Uterus (tissue), 4 donors: Measurements from ENCODE around the gene WDFY2. TPM values are rescaled to one million over a fixed set of nuclear protein-coding genes. Genes with fewer than 3 reads are reported as not detected.
A peak's percentile ranks its signal among the peaks of the same experiment; 100 is the strongest.

Experiments used
- DNase-seq, 2 donors: peaks; one replicate each; pipeline ENCODE4 v3.0.0-alpha.2; 2019 to 2020
- H3K27ac ChIP-seq, 2 donors: fragments of 200-600 bp; sonication (generic); 1 replicate in 1 of 2; 2 replicates in 1 of 2; pipeline ENCODE4 v1.5.1; 2016 to 2018
- H3K27me3 ChIP-seq, 2 donors: fragments of 200-600 bp; sonication (generic); one replicate each; pipeline ENCODE4 v1.5.1; 2018 to 2019; ENCODE audit warnings: control low read depth in 1 of 2
- H3K36me3 ChIP-seq, 2 donors: fragments of 200-600 bp; sonication (generic); one replicate each; pipeline ENCODE4 v1.5.1; 2019; ENCODE audit warnings: control low read depth in 1 of 2
- H3K4me1 ChIP-seq, 2 donors: fragments of 200-600 bp; sonication (generic); one replicate each; pipeline ENCODE4 v1.5.1; 2018 to 2019; ENCODE audit warnings: control low read depth in 1 of 2
- H3K4me3 ChIP-seq, 2 donors: fragments of 200-600 bp; sonication (generic); 1 replicate in 1 of 2; 2 replicates in 1 of 2; pipeline ENCODE4 v1.5.1; 2018 to 2019; ENCODE audit warnings: mild to moderate bottlenecking in 1 of 2
- H3K9me3 ChIP-seq, 2 donors: fragments of 200-600 bp; sonication (generic); one replicate each; pipeline ENCODE4 v1.5.1; 2019; ENCODE audit warnings: control low read depth in 1 of 2
- CTCF ChIP-seq, 4 experiments: fragments of 200-600 bp in 2 of 4; fragments of 450-650 bp in 2 of 4; sonication (generic) in 2 of 4; IDR thresholded peaks; one replicate each; pipeline ENCODE4 v1.5.1; 2016 to 2019; ENCODE audit warnings: antibody characterized with exemption in 4 of 4, mild to moderate bottlenecking in 2 of 4, moderate library complexity in 1 of 4
- POLR2A ChIP-seq, 2 donors: fragments of 450-650 bp; IDR thresholded peaks; one replicate each; pipeline ENCODE4 v1.6.1; 2016; ENCODE audit warnings: antibody characterized with exemption in 2 of 2, mild to moderate bottlenecking in 1 of 2, moderate library complexity in 1 of 2
- intact Hi-C: fragments of 100-400 bp; cut with DNase I; formaldehyde crosslinking; loops from one replicate; pipeline ENCODE4 v1.15.1; 2023; ENCODE audit warnings: low total_unique reads
- total RNA-seq, 4 donors: library from RNA; depleted of rRNA in 3 of 4; stranded (reverse); fragments of >200 nt in 3 of 4; gene quantifications; one replicate each; pipeline versions ENCODE4 v1.1.0 to v1.2.4, GENCODE V29; 2014 to 2023
- donor health status: DM: yes; HTN: yes; CAD: no.

Gene WDFY2
- total RNA-seq, 4 donors from 2014 or later, result 7.9 to 21.0 (median 9.1) TPM

- H3K36me3 ChIP-seq, result no peaks in the 10 kb centered on the region
- no peak overlapping the region for H3K27ac ChIP-seq
- no peaks in the 10 kb centered on the region for H3K27me3 ChIP-seq
- no peak for DNase-seq
- H3K4me1 ChIP-seq, result no peaks in the 10 kb centered on the region
- no peaks in the 10 kb centered on the region for H3K9me3 ChIP-seq
- TF ChIP-seq POLR2A (IDR thresholded peaks at IDR 0.05) (no peak), CTCF (IDR thresholded peaks at IDR 0.05) (no peak)
- H3K4me3 ChIP-seq, result no peak overlapping the region
- intact Hi-C loops, result no loop called here
Measured at GRCh38 chr13:51551416-51551815, 32.8 kb upstream of the WDFY2 start.

- H3K36me3 ChIP-seq, result no peaks in the 10 kb centered on the region
- H3K9me3 ChIP-seq, result no peaks in the 10 kb centered on the region
- no peak overlapping the region for H3K4me3 ChIP-seq
- H3K27ac ChIP-seq, result no peak overlapping the region
- intact Hi-C loops, result no loop called here
- H3K4me1 ChIP-seq, result no peaks in the 10 kb centered on the region
- TF ChIP-seq POLR2A (IDR thresholded peaks at IDR 0.05) (no peak), CTCF (IDR thresholded peaks at IDR 0.05) (no peak)
- DNase-seq, result no peak
- H3K27me3 ChIP-seq, result no peaks in the 10 kb centered on the region
Measured at GRCh38 chr13:51552027-51552426, 32.2 kb upstream of the WDFY2 start.

GRCh38 chr13:51553531-51553930 is 30.7 kb upstream of the WDFY2 start:
- H3K27me3 ChIP-seq, result no peaks in the 10 kb centered on the region
- intact Hi-C loops, result no loop called here
- no peak overlapping the region for H3K27ac ChIP-seq
- TF ChIP-seq POLR2A (IDR thresholded peaks at IDR 0.05) (no peak), CTCF (IDR thresholded peaks at IDR 0.05) (no peak)
- H3K36me3 ChIP-seq, result no peaks in the 10 kb centered on the region
- no peak for DNase-seq
- H3K9me3 ChIP-seq, result no peaks in the 10 kb centered on the region
- no peak overlapping the region for H3K4me3 ChIP-seq
- H3K4me1 ChIP-seq, result no peaks in the 10 kb centered on the region

- Histone ChIP-seq H3K27ac (no peak overlapping the region), H3K9me3 (no peaks in the 10 kb centered on the region), H3K4me1 (no peaks in the 10 kb centered on the region), H3K27me3 (no peaks in the 10 kb centered on the region), H3K36me3 (no peaks in the 10 kb centered on the region), H3K4me3 (no peak overlapping the region)
- TF ChIP-seq POLR2A (IDR thresholded peaks at IDR 0.05) (no peak), CTCF (IDR thresholded peaks at IDR 0.05) (no peak)
- no peak for DNase-seq
- intact Hi-C loops, result no loop called here
Measured at GRCh38 chr13:51556740-51557139, 27.5 kb upstream of the WDFY2 start.

- no peaks in the 10 kb centered on the region for H3K9me3 ChIP-seq
- H3K27ac ChIP-seq, result peak overlapping the region; percentile 43 to 57
- intact Hi-C loops, result no loop called here
- no peak for DNase-seq
- TF ChIP-seq CTCF (IDR thresholded peaks at IDR 0.05) (no peak), POLR2A (IDR thresholded peaks at IDR 0.05) (no peak)
- H3K4me3 ChIP-seq, result no peak overlapping the region
- H3K27me3 ChIP-seq, result no peaks in the 10 kb centered on the region
- no peaks in the 10 kb centered on the region for H3K4me1 ChIP-seq
- H3K36me3 ChIP-seq, result no peaks in the 10 kb centered on the region
Measured at GRCh38 chr13:51557438-51557837, 26.8 kb upstream of the WDFY2 start.
